Measurements from ENCODE around the gene TBX1. TPM values are rescaled to one million over a fixed set of nuclear protein-coding genes. Genes with fewer than 3 reads are reported as not detected.

TBX1 gene
- polyA plus RNA-seq, 3 donors = not detected

GRCh38 chr22:19731361-19732135 is 29.0 kb upstream of the TBX1 start:
- Histone ChIP-seq H3K4me3 (replicated peaks in 1 of 3; ENCODE audit: low read depth in 2 of 3, low read length in 3 of 3) (no peak overlapping the region), H3K9me3 (replicated peaks in 1 of 2; ENCODE audit: control insufficient read depth in 1 of 2, insufficient read depth in 1 of 2, low read length in 2 of 2) (no peaks in the 10 kb centered on the region), H3K9ac (ENCODE audit: insufficient read depth, low read length, poor library complexity, severe bottlenecking) (peak overlapping the region; percentile 46), H3K27me3 (ENCODE audit: control insufficient read depth in 2 of 2, insufficient read depth in 2 of 2, low read length in 2 of 2) (peaks cover 0 to 10% of the 10 kb centered on the region in 2 donors), H3K36me3 (replicated peaks in 1 of 2; ENCODE audit: control insufficient read depth in 1 of 2, insufficient read depth in 2 of 2, low read length in 2 of 2) (no peaks in the 10 kb centered on the region), H3K27ac (ENCODE audit: low read depth in 1 of 2, low read length in 2 of 2) (no peak overlapping the region), H2AFZ (ENCODE audit: insufficient read depth, low read depth, low read length, poor library complexity, severe bottlenecking) (peak overlapping the region; percentile 88), H3K4me2 (replicated peaks; ENCODE audit: extremely low read depth, low read length, poor library complexity, severe bottlenecking) (peak overlapping the region; percentile 85), H3K79me2 (ENCODE audit: insufficient read depth, low read length) (no peaks in the 10 kb centered on the region), H4K20me1 (ENCODE audit: insufficient read depth, low read length) (no peaks in the 10 kb centered on the region), H3K4me1 (ENCODE audit: control insufficient read depth in 1 of 2, insufficient read depth in 2 of 2, low read length in 2 of 2) (peaks cover 7 to 8% of the 10 kb centered on the region in 2 donors)
- no peak overlapping the region for H3K4me3 Mint-ChIP-seq
- 52% methylated on average over 7 of the region's 21 CpGs for WGBS (ENCODE audit: insufficient coverage)
- TF ChIP-seq, protein P1, sequence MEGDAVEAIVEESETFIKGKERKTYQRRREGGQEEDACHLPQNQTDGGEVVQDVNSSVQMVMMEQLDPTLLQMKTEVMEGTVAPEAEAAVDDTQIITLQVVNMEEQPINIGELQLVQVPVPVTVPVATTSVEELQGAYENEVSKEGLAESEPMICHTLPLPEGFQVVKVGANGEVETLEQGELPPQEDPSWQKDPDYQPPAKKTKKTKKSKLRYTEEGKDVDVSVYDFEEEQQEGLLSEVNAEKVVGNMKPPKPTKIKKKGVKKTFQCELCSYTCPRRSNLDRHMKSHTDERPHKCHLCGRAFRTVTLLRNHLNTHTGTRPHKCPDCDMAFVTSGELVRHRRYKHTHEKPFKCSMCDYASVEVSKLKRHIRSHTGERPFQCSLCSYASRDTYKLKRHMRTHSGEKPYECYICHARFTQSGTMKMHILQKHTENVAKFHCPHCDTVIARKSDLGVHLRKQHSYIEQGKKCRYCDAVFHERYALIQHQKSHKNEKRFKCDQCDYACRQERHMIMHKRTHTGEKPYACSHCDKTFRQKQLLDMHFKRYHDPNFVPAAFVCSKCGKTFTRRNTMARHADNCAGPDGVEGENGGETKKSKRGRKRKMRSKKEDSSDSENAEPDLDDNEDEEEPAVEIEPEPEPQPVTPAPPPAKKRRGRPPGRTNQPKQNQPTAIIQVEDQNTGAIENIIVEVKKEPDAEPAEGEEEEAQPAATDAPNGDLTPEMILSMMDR (IDR thresholded peaks at IDR 0.05) = no peak
- intact Hi-C loops (cut with micrococcal nuclease) = loop anchor here in 1 of 2 donors (2.0 to 5.0 kb wide), 2 partner anchors 179 to 281 kb away; no protein-coding TSS in a partner anchor
- H3K27me3 Mint-ChIP-seq (ENCODE audit: low read depth in 3 of 3) = peaks cover 10 to 49% (median 17%) of the 10 kb centered on the region in 3 donors
- no peaks in the 10 kb centered on the region for H3K36me3 Mint-ChIP-seq
- no peak overlapping the region for H3K27ac Mint-ChIP-seq
- peaks cover 0 to 3% (median 0%) of the 10 kb centered on the region in 7 donors for H3K9me3 Mint-ChIP-seq
- no peak for DNase-seq
- H3K4me1 Mint-ChIP-seq = peaks cover 4% of the 10 kb centered on the region

DNA sequence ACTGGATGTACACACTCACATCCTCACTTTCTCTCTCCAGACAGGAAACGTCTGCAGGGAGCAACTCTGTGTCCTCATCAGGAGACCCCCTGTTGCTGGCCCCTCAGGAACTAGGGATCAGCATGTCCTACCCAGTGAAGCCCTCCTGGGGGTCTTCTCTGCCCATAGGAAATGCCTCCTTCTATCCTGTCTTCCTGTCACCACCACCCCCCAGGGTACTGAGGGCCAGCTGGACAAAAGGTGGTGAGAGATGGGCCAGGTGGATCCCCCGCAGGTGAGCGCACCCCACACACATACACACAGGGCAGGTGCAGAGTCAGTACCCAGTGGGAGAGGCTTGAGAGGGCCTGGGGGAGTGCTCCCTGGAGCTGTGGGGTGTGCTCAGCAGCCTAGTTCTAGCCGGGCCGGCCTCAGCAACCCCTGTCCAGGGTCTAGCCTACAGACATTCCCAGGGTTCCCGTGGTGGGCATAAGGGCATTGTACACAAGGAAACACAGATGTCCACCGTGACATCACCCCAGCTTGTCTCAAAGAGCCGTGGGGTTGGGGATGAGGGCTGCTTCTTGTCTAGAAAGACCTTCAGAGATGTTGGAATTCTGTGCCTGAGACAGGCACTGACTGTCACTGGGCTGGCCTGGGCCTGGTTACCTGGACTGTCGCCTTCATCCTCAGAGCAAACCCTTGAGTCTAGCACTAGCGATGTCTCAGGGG is 28.0 kb upstream of the TBX1 start:
- H3K27me3 Mint-ChIP-seq (ENCODE audit: low read depth in 3 of 3) = peaks cover 9 to 46% (median 13%) of the 10 kb centered on the region in 3 donors
- H3K27ac Mint-ChIP-seq = no peak overlapping the region

More for the DNA sequence above, 28.0 kb upstream of the TBX1 start:
- no peak for DNase-seq
- Mint-ChIP-seq H3K4me1 (peaks cover 4% of the 10 kb centered on the region), H3K9me3 (peaks cover 0 to 1% (median 0%) of the 10 kb centered on the region in 7 donors), H3K36me3 (no peaks in the 10 kb centered on the region), H3K4me3 (no peak overlapping the region)
- H3K4me1 ChIP-seq (ENCODE audit: control insufficient read depth in 1 of 2, insufficient read depth in 2 of 2, low read length in 2 of 2) = peaks cover 7 to 8% of the 10 kb centered on the region in 2 donors
- no peak overlapping the region for H3K9ac ChIP-seq (ENCODE audit: insufficient read depth, low read length, poor library complexity, severe bottlenecking)
- no peaks in the 10 kb centered on the region for H3K36me3 ChIP-seq (replicated peaks in 1 of 2; ENCODE audit: control insufficient read depth in 1 of 2, insufficient read depth in 2 of 2, low read length in 2 of 2)
- intact Hi-C loops (cut with micrococcal nuclease) = loop anchor here in 1 of 2 donors (5.0 kb wide), 1 partner anchor 280 kb away; no protein-coding TSS in a partner anchor
- WGBS (ENCODE audit: insufficient coverage) = 97% methylated on average over 4 of the region's 10 CpGs
- H3K79me2 ChIP-seq (ENCODE audit: insufficient read depth, low read length) = no peaks in the 10 kb centered on the region
- H3K27me3 ChIP-seq (ENCODE audit: control insufficient read depth in 2 of 2, insufficient read depth in 2 of 2, low read length in 2 of 2) = peaks cover 0 to 10% of the 10 kb centered on the region in 2 donors
- TF ChIP-seq, protein P1 (IDR thresholded peaks at IDR 0.05) = no peak
- no peak overlapping the region for H2AFZ ChIP-seq (ENCODE audit: insufficient read depth, low read depth, low read length, poor library complexity, severe bottlenecking)
- no peak overlapping the region for H3K27ac ChIP-seq (ENCODE audit: low read depth in 1 of 2, low read length in 2 of 2)
- no peaks in the 10 kb centered on the region for H4K20me1 ChIP-seq (ENCODE audit: insufficient read depth, low read length)
- no peaks in the 10 kb centered on the region for H3K9me3 ChIP-seq (replicated peaks in 1 of 2; ENCODE audit: control insufficient read depth in 1 of 2, insufficient read depth in 1 of 2, low read length in 2 of 2)
- H3K4me3 ChIP-seq (replicated peaks in 1 of 3; ENCODE audit: low read depth in 2 of 3, low read length in 3 of 3) = no peak overlapping the region
- H3K4me2 ChIP-seq (replicated peaks; ENCODE audit: extremely low read depth, low read length, poor library complexity, severe bottlenecking) = no peak overlapping the region

Data from CD14-positive monocyte (primary cell).